Astrocyte of the cerebellum (primary cell): ENCODE measurements around the gene SLC27A5.
"Not testable (repeated sequence)": the region's sequence is repeated elsewhere in the genome, so short reads cannot be mapped to it uniquely, and the experiment has no call there.

Source experiments
- DNase-seq: peaks from one replicate; pipeline ENCODE4 v3.0.0-alpha.2; 2011; ENCODE audit warnings: low read depth
- H3K4me3 ChIP-seq: 2 replicates; pipeline ENCODE4 v1.5.1; 2011; ENCODE audit warnings: mild to moderate bottlenecking, low read depth, low read length, moderate library complexity
- CTCF ChIP-seq: IDR thresholded peaks from 2 replicates; pipeline ENCODE4 v1.5.1; 2012; ENCODE audit warnings: low read length, low read depth, moderate library complexity, mild to moderate bottlenecking; ENCODE audit errors: missing control alignments
- in situ Hi-C: cut with HindIII; loops from 2 replicates; pipeline ENCODE4 v1.10.0; 2017; ENCODE audit warnings: low sequenced_read_pairs

Gene SLC27A5

DNA sequence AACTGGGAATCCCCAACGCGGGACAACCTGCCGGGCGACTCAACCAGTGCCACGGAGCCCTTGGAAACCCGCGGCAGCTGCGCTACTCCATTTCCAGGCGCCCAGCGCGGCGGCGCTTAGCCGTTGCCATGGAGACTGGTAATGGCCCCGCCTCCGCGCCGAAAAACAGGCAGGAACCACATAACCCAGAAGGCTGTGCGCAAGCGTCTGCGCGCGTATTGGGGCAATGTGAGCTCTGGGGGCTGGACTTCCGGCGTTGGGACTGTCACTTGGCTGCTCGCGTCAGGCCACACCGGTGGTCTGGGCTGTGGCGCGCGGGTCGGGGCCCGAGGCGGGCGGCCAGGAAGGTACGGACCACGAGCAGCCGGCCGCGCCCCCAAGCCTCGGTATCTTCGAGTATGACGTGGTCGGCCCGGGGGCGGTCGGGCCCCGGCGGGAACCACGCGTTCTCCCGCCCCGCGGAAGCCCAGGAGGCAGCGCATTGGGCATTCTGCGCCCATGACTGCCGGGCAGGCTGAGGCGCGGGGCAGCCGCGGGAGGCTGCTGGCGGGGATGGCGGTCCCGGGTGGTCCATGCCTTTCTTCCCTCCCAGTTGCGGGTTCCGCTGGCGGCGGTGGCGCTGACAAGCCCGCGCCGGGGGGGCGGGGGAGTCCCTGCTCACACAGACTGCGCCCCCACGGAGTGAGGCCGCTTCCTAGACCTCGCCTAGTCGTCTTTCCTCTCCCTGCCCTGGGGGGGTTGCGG, 60.3 kb downstream of the SLC27A5 start, which contains the start of gene ZNF324B:
ZNF324B (plus strand) TSS at position 265 of the 744 bp plus-strand sequence. CDS start 2,080 bp downstream, outside the sequence.
- in situ Hi-C loops = no loop called here
- DNase-seq = peak; percentile 78
- peak within 1 kb of the TSS; percentile 80 for H3K4me3 ChIP-seq
- no peak for TF ChIP-seq CTCF

DNA sequence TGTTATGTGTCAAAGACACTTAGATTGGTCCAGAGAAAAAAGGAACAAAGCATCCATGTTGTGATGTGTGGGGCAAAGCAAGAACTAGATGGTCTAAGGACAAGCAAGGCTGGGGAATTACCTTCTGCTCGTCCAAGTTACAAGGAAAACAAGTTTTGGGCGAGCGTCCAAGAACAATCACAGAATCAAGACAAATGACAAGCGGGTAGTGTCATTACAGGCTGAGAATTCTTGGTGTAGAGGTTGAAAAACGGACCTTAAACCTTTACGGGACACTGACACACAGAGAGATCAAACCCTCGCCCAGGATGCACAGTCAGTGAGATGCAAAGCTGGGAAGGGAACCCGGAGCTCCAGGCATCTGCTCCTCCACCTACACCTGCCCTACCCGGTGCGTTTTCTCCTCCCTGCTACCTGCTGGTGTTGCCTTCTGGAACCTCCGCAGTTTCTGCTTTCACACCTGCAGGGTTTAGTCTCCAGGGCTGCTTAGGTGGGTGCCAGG, 60.9 kb downstream of the SLC27A5 start:
- no peak for DNase-seq
- H3K4me3 ChIP-seq = peak overlapping the region; percentile 80
- no peak for TF ChIP-seq CTCF
- in situ Hi-C loops = no loop called here

DNA sequence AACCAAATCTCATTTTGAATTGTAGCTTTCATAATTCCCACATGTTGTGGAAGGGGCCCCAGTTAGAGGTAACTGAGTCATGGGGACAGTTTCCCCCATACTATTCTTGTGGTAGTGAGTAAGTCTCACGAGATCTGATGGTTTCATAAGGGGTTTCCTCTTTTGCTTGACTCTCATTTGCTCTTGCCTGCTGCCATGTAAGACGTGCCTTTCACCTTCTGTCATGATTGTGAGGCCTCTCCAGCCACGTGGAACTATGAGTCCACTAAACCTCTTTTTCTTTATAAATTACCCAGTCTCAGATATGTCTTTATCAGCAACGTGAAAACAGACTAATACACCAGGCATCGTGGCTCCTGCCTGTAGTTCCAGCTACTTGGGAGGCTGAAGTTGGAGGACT, 61.8 kb downstream of the SLC27A5 start:
- in situ Hi-C loops, H3K4me3 ChIP-seq, DNase-seq: not testable (repeated sequence)

DNA sequence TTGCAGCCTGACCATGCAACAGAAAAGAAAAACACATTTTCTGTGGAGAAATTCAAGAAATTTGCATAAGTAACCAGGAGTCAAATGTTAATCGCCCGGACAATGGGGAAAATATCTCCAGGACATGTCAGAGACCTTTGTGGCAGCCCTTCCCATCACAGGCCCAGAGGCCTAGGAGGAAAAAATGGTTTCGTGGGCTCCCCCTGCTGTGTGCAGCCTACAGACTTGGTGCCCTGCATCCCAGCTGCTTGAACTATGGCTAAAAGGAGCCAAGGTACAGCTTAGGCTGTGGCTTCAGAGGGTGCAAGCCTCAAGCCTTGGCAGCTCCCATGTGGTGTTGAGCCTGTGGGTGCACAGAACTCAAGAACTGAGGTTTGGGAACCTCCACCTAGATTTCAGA, 62.9 kb downstream of the SLC27A5 start:
- in situ Hi-C loops = not testable (repeated sequence)

More for the DNA sequence above, 62.9 kb downstream of the SLC27A5 start:
- not testable (repeated sequence) for H3K4me3 ChIP-seq, DNase-seq
